Panc1 (cell line): ENCODE measurements around the gene CLDN3. TPM values are rescaled to one million over a fixed set of nuclear protein-coding genes. Genes with fewer than 3 reads are reported as not detected.
"Not testable (repeated sequence)": the region's sequence is repeated elsewhere in the genome, so short reads cannot be mapped to it uniquely, and the experiment has no call there.

Experiments
- ATAC-seq: fragments of 200-7000 bp; cut with Tn5 transposase; 2 replicates; pipeline ENCODE4 v1.9.1; 2020; ENCODE audit warnings: mild to moderate bottlenecking, moderate library complexity
- BruUV-seq: library from RNA; stranded (reverse); fragments of 400-500 nt; replicated peaks from 2 replicates; lab custom pipeline; 2021; lab: Mats Ljungman, UMichigan
- CTCF ChIA-PET: fragments of 300-600 bp; sonication (Branson Sonifier 250); formaldehyde crosslinking; loops from one replicate; lab custom pipeline; 2022; ENCODE audit warnings: antibody characterized with exemption; lab: Charles Lee
- POLR2A ChIA-PET: fragments of 300-600 bp; sonication (Branson Sonifier 250); formaldehyde crosslinking; loops from one replicate; lab custom pipeline; 2022; ENCODE audit warnings: antibody characterized with exemption; lab: Charles Lee
- DNase-seq: peaks from one replicate; pipeline ENCODE4 v3.0.0-alpha.2; 2010; ENCODE audit warnings: low read depth, low spot score
- H3K27ac ChIP-seq: 2 replicates; pipeline ENCODE4 v1.5.1; 2011; ENCODE audit warnings: mild to moderate bottlenecking, low read length, inconsistent platforms
- H3K27me3 ChIP-seq: fragments of 200-500 bp; sonication (Bioruptor generic); 2 replicates; pipeline ENCODE4 v1.6.0; 2014; ENCODE audit warnings: low read length, inconsistent platforms; ENCODE audit not compliant: control insufficient read depth, insufficient read depth
- H3K36me3 ChIP-seq: fragments of 200-500 bp; sonication (Bioruptor generic); 2 replicates; pipeline ENCODE4 v1.5.1; 2014; ENCODE audit warnings: inconsistent platforms, mild to moderate bottlenecking, low read length, moderate library complexity; ENCODE audit not compliant: control insufficient read depth, insufficient read depth
- H3K4me1 ChIP-seq: 2 replicates; pipeline ENCODE4 v1.5.1; 2011; ENCODE audit warnings: inconsistent platforms, mild to moderate bottlenecking, low read length, moderate library complexity; ENCODE audit not compliant: control insufficient read depth, insufficient read depth
- H3K4me3 ChIP-seq, 2 experiments: 2 replicates each; pipeline ENCODE4 v1.5.1; 2011 to 2012; ENCODE audit warnings: low read depth in 2 of 2, low read length in 2 of 2, mild to moderate bottlenecking in 2 of 2, inconsistent platforms in 1 of 2, moderate library complexity in 1 of 2
- H3K9me3 ChIP-seq: fragments of 200-500 bp; sonication (Bioruptor generic); 2 replicates; pipeline ENCODE4 v1.5.1; 2014; ENCODE audit warnings: low read depth, mild to moderate bottlenecking, inconsistent platforms, low read length, moderate library complexity; ENCODE audit not compliant: control insufficient read depth, insufficient read depth
- CTCF ChIP-seq: fragments of 450-650 bp; IDR thresholded peaks from 2 replicates; pipeline ENCODE4 v1.5.1; 2017; ENCODE audit warnings: mild to moderate bottlenecking
- POLR2AphosphoS5 ChIP-seq: IDR thresholded peaks from 2 replicates; pipeline ENCODE4 v1.6.1; 2012; ENCODE audit warnings: mild to moderate bottlenecking, low read depth, low read length, moderate library complexity
- REST ChIP-seq, 2 experiments: IDR thresholded peaks; 2 replicates each; pipeline ENCODE4 v1.6.1; 2011 to 2012; ENCODE audit warnings: low read depth in 2 of 2, control low read depth in 1 of 2, low read length in 1 of 2, mild to moderate bottlenecking in 1 of 2, moderate library complexity in 1 of 2; ENCODE audit not compliant: insufficient read depth in 1 of 2
- SIN3A ChIP-seq: IDR thresholded peaks from 2 replicates; pipeline ENCODE4 v1.6.1; 2012; ENCODE audit warnings: low read depth, mild to moderate bottlenecking, low read length, moderate library complexity, borderline replicate concordance; ENCODE audit not compliant: insufficient read depth
- TCF7L2 ChIP-seq: IDR thresholded peaks from 2 replicates; pipeline ENCODE4 v1.6.1; 2011; ENCODE audit warnings: mild to moderate bottlenecking, low read depth, low read length, inconsistent platforms
- in situ Hi-C: cut with HindIII; loops from 2 replicates; pipeline ENCODE4 v1.10.0; 2016; ENCODE audit warnings: low sequenced_read_pairs, low pct_unique_long_range_greater_than_20kb
- intact Hi-C: fragments of 100-400 bp; cut with micrococcal nuclease; formaldehyde crosslinking; loops from one replicate; pipeline ENCODE4 v1.10.0; 2022; ENCODE audit not compliant: unreplicated experiment
- total RNA-seq: library from RNA; stranded (reverse); gene quantifications from one replicate; pipeline ENCODE4 v1.2.1, GENCODE V29; 2021; ENCODE audit not compliant: unreplicated experiment

Gene CLDN3
- total RNA-seq, 1 experiment from 2014 or later, result 16.8 TPM

GRCh38 chr7:73723813-73724212 is 46.3 kb downstream of the CLDN3 start:
- ChIA-PET CTCF (interaction anchor here (0.7 kb wide), 1 partner anchor 11 kb away, joined by 4 read pairs; no protein-coding TSS in a partner anchor), POLR2A (no interaction called here)
- no peak for DNase-seq
- no TSS peak for BruUV-seq
- Histone ChIP-seq H3K4me3 (no peak overlapping the region), H3K36me3 (no peaks in the 10 kb centered on the region), H3K4me1 (peaks cover 25% of the 10 kb centered on the region), H3K9me3 (no peaks in the 10 kb centered on the region), H3K27ac (no peak overlapping the region), H3K27me3 (no peaks in the 10 kb centered on the region)
- intact Hi-C loops (no loop called here), in situ Hi-C loops (no loop called here)
- TF ChIP-seq TCF7L2 (no peak), POLR2AphosphoS5 (no peak), SIN3A (no peak), REST (IDR thresholded peaks at IDR 0.05; ENCODE audit: insufficient read depth in 1 of 2, low read depth in 2 of 2, low read length in 1 of 2) (no peak), CTCF (no peak)
- no peak for ATAC-seq

- TF ChIP-seq TCF7L2 (no peak), POLR2AphosphoS5 (no peak), SIN3A (no peak), CTCF (no peak), REST (IDR thresholded peaks at IDR 0.05; ENCODE audit: insufficient read depth in 1 of 2, low read depth in 2 of 2, low read length in 1 of 2) (no peak)
- H3K9me3 ChIP-seq, result no peaks in the 10 kb centered on the region
- H3K4me3 ChIP-seq, result no peak overlapping the region
- in situ Hi-C loops (no loop called here), intact Hi-C loops (no loop called here)
- no peaks in the 10 kb centered on the region for H3K27me3 ChIP-seq
- no TSS peak for BruUV-seq
- CTCF ChIA-PET, result no interaction called here
- peaks cover 31% of the 10 kb centered on the region for H3K4me1 ChIP-seq
- POLR2A ChIA-PET, result no interaction called here
- DNase-seq (no peak), ATAC-seq (no peak)
- no peaks in the 10 kb centered on the region for H3K36me3 ChIP-seq
- no peak overlapping the region for H3K27ac ChIP-seq
Observed at GRCh38 chr7:73722785-73723184, 47.3 kb downstream of the CLDN3 start.

- H3K36me3 ChIP-seq, DNase-seq, ATAC-seq, in situ Hi-C loops, H3K9me3 ChIP-seq, intact Hi-C loops, POLR2A ChIA-PET, BruUV-seq, H3K4me3 ChIP-seq, H3K27me3 ChIP-seq: not testable (repeated sequence)
- CTCF ChIA-PET, result interaction anchor here (0.7 kb wide), 1 partner anchor 106 kb away, joined by 4 read pairs; no protein-coding TSS in a partner anchor
- H3K27ac ChIP-seq, result peak overlapping the region; percentile 74
- peaks cover 35% of the 10 kb centered on the region for H3K4me1 ChIP-seq
Observed at GRCh38 chr7:73722182-73722581, 47.9 kb downstream of the CLDN3 start.
